Measurements from ENCODE around the gene ITPK1. TPM values are rescaled to one million over a fixed set of nuclear protein-coding genes. Genes with fewer than 3 reads are reported as not detected.

ITPK1 gene
- total RNA-seq, 1 experiment from 2014 or later, result 75.1 TPM

- no peak for DNase-seq
- Histone ChIP-seq H3K27me3 (ENCODE audit: control insufficient read depth, insufficient read depth, low read length) (no peaks in the 10 kb centered on the region), H3K4me3 (ENCODE audit: insufficient read depth, low read depth, low read length) (no peak overlapping the region), H3K36me3 (replicated peaks; ENCODE audit: control insufficient read depth, insufficient read depth, low read length) (no peaks in the 10 kb centered on the region)
These were observed 13.6 kb downstream of the ITPK1 start for GRCh38 chr14:93102141-93102540.

GRCh38 chr14:93101181-93101580 is 14.5 kb downstream of the ITPK1 start:
- Histone ChIP-seq H3K36me3 (replicated peaks; ENCODE audit: control insufficient read depth, insufficient read depth, low read length) (no peaks in the 10 kb centered on the region), H3K27me3 (ENCODE audit: control insufficient read depth, insufficient read depth, low read length) (no peaks in the 10 kb centered on the region), H3K4me3 (ENCODE audit: insufficient read depth, low read depth, low read length) (no peak overlapping the region)
- DNase-seq, result no peak

- no peak overlapping the region for H3K4me3 ChIP-seq (ENCODE audit: insufficient read depth, low read depth, low read length)
- peak; percentile 40 for DNase-seq
- H3K27me3 ChIP-seq (ENCODE audit: control insufficient read depth, insufficient read depth, low read length), result no peaks in the 10 kb centered on the region
- no peaks in the 10 kb centered on the region for H3K36me3 ChIP-seq (replicated peaks; ENCODE audit: control insufficient read depth, insufficient read depth, low read length)
These were observed 15.2 kb downstream of the ITPK1 start for GRCh38 chr14:93100570-93100969.

- no peaks in the 10 kb centered on the region for H3K27me3 ChIP-seq (ENCODE audit: control insufficient read depth, insufficient read depth, low read length)
- peak; percentile 58 for DNase-seq
- no peaks in the 10 kb centered on the region for H3K36me3 ChIP-seq (replicated peaks; ENCODE audit: control insufficient read depth, insufficient read depth, low read length)
- no peak overlapping the region for H3K4me3 ChIP-seq (ENCODE audit: insufficient read depth, low read depth, low read length)
These were observed 15.6 kb downstream of the ITPK1 start for GRCh38 chr14:93100100-93100499.

GRCh38 chr14:93099643-93100042 is 16.1 kb downstream of the ITPK1 start:
- no peak overlapping the region for H3K4me3 ChIP-seq (ENCODE audit: insufficient read depth, low read depth, low read length)
- H3K27me3 ChIP-seq (ENCODE audit: control insufficient read depth, insufficient read depth, low read length), result no peaks in the 10 kb centered on the region
- DNase-seq, result peak; percentile 65
- H3K36me3 ChIP-seq (replicated peaks; ENCODE audit: control insufficient read depth, insufficient read depth, low read length), result no peaks in the 10 kb centered on the region

- DNase-seq, result peak; percentile 35
- H3K4me3 ChIP-seq (ENCODE audit: insufficient read depth, low read depth, low read length), result no peak overlapping the region
These were observed 16.5 kb downstream of the ITPK1 start for GRCh38 chr14:93099196-93099595.

GRCh38 chr14:93096691-93097322 is 18.9 kb downstream of the ITPK1 start:
- Histone ChIP-seq H3K4me3 (ENCODE audit: insufficient read depth, low read depth, low read length) (no peak overlapping the region), H3K27me3 (ENCODE audit: control insufficient read depth, insufficient read depth, low read length) (no peaks in the 10 kb centered on the region), H3K36me3 (replicated peaks; ENCODE audit: control insufficient read depth, insufficient read depth, low read length) (no peaks in the 10 kb centered on the region)
- DNase-seq, result peak; percentile 44

More at GRCh38 chr14:93099196-93099595, 16.5 kb downstream of the ITPK1 start:
- no peaks in the 10 kb centered on the region for H3K36me3 ChIP-seq (replicated peaks; ENCODE audit: control insufficient read depth, insufficient read depth, low read length)
- no peaks in the 10 kb centered on the region for H3K27me3 ChIP-seq (ENCODE audit: control insufficient read depth, insufficient read depth, low read length)

- no peak overlapping the region for H3K4me3 ChIP-seq (ENCODE audit: insufficient read depth, low read depth, low read length)
- no peaks in the 10 kb centered on the region for H3K27me3 ChIP-seq (ENCODE audit: control insufficient read depth, insufficient read depth, low read length)
- H3K36me3 ChIP-seq (replicated peaks; ENCODE audit: control insufficient read depth, insufficient read depth, low read length), result no peaks in the 10 kb centered on the region
- DNase-seq, result no peak
These were observed 19.8 kb downstream of the ITPK1 start for GRCh38 chr14:93095742-93096510.

- no peaks in the 10 kb centered on the region for H3K36me3 ChIP-seq (replicated peaks; ENCODE audit: control insufficient read depth, insufficient read depth, low read length)
- no peak overlapping the region for H3K4me3 ChIP-seq (ENCODE audit: insufficient read depth, low read depth, low read length)
- peak; percentile 53 for DNase-seq
- H3K27me3 ChIP-seq (ENCODE audit: control insufficient read depth, insufficient read depth, low read length), result no peaks in the 10 kb centered on the region
These were observed 21.4 kb downstream of the ITPK1 start for GRCh38 chr14:93094121-93094918.

- DNase-seq, result peak; percentile 59
- Histone ChIP-seq H3K27me3 (ENCODE audit: control insufficient read depth, insufficient read depth, low read length) (no peaks in the 10 kb centered on the region), H3K4me3 (ENCODE audit: insufficient read depth, low read depth, low read length) (no peak overlapping the region), H3K36me3 (replicated peaks; ENCODE audit: control insufficient read depth, insufficient read depth, low read length) (no peaks in the 10 kb centered on the region)
These were observed 22.8 kb downstream of the ITPK1 start for GRCh38 chr14:93092606-93093556.

- H3K36me3 ChIP-seq (replicated peaks; ENCODE audit: control insufficient read depth, insufficient read depth, low read length), result no peaks in the 10 kb centered on the region
- DNase-seq, result peak; percentile 46
- H3K4me3 ChIP-seq (ENCODE audit: insufficient read depth, low read depth, low read length), result no peak overlapping the region
- no peaks in the 10 kb centered on the region for H3K27me3 ChIP-seq (ENCODE audit: control insufficient read depth, insufficient read depth, low read length)
These were observed 24.1 kb downstream of the ITPK1 start for GRCh38 chr14:93091666-93092065.

- no peaks in the 10 kb centered on the region for H3K36me3 ChIP-seq (replicated peaks; ENCODE audit: control insufficient read depth, insufficient read depth, low read length)
- no peak overlapping the region for H3K4me3 ChIP-seq (ENCODE audit: insufficient read depth, low read depth, low read length)
- H3K27me3 ChIP-seq (ENCODE audit: control insufficient read depth, insufficient read depth, low read length), result no peaks in the 10 kb centered on the region
- peak; percentile 64 for DNase-seq
These were observed 24.7 kb downstream of the ITPK1 start for GRCh38 chr14:93090826-93091555.

- peak; percentile 57 for DNase-seq
These were observed 26.0 kb downstream of the ITPK1 start for GRCh38 chr14:93089521-93090269.

More at GRCh38 chr14:93089521-93090269, 26.0 kb downstream of the ITPK1 start:
- no peaks in the 10 kb centered on the region for H3K27me3 ChIP-seq (ENCODE audit: control insufficient read depth, insufficient read depth, low read length)
- no peak overlapping the region for H3K4me3 ChIP-seq (ENCODE audit: insufficient read depth, low read depth, low read length)
- H3K36me3 ChIP-seq (replicated peaks; ENCODE audit: control insufficient read depth, insufficient read depth, low read length), result no peaks in the 10 kb centered on the region
